Cerebellar cortex (tissue), 1 donor: ENCODE measurements around the gene CARD14.
"Not testable (repeated sequence)": the region's sequence is repeated elsewhere in the genome, so short reads cannot be mapped to it uniquely, and the experiment has no call there.

Experiments
- DNase-seq: peaks from one replicate; pipeline ENCODE4 v3.0.0-alpha.2; 2015; ENCODE audit warnings: low spot score

CARD14 gene

GRCh38 chr17:80248894-80249710, 79.3 kb downstream of the CARD14 start:
- no peak for DNase-seq

- DNase-seq = no peak
Measured at GRCh38 chr17:80251966-80252365, 82.1 kb downstream of the CARD14 start.

- DNase-seq = no peak
Measured at GRCh38 chr17:80252871-80253270, 83.0 kb downstream of the CARD14 start.

GRCh38 chr17:80253631-80254395, 84.0 kb downstream of the CARD14 start:
- no peak for DNase-seq

- DNase-seq = no peak
Measured at GRCh38 chr17:80254396-80255251, 84.8 kb downstream of the CARD14 start.

- no peak for DNase-seq
Measured at GRCh38 chr17:80256034-80256350, 86.2 kb downstream of the CARD14 start.

- DNase-seq = no peak
Measured at GRCh38 chr17:80257716-80258213, 87.9 kb downstream of the CARD14 start.

- not testable (repeated sequence) for DNase-seq
Measured at GRCh38 chr17:80258296-80258695, 88.5 kb downstream of the CARD14 start.
